H9 (cell line): ENCODE measurements around the gene POLD3. TPM values are rescaled to one million over a fixed set of nuclear protein-coding genes. Genes with fewer than 3 reads are reported as not detected.

Experiments used
- DNase-seq: peaks from one replicate; pipeline ENCODE4 v3.0.0-alpha.2; 2017
- H2AFZ ChIP-seq: one replicate; pipeline ENCODE4 v1.6.1; 2013; ENCODE audit warnings: mild to moderate bottlenecking, low read length, control low read depth, moderate library complexity
- H2AK5ac ChIP-seq: 2 replicates; pipeline ENCODE4 v1.6.1; 2013; ENCODE audit warnings: low read length, control low read depth, mixed read lengths; ENCODE audit not compliant: insufficient read length
- H2BK120ac ChIP-seq: one replicate; pipeline ENCODE4 v1.6.1; 2013; ENCODE audit warnings: low read depth, mild to moderate bottlenecking, low read length, control low read depth, inconsistent platforms; ENCODE audit not compliant: poor library complexity, severe bottlenecking
- H2BK12ac ChIP-seq: 2 replicates; pipeline ENCODE4 v1.6.1; 2013; ENCODE audit warnings: low read length, control low read depth, mixed read lengths, low read depth; ENCODE audit not compliant: insufficient read length
- H2BK15ac ChIP-seq: 2 replicates; pipeline ENCODE4 v1.6.1; 2013; ENCODE audit warnings: low read depth, low read length, control low read depth
- H2BK20ac ChIP-seq: one replicate; pipeline ENCODE4 v1.6.1; 2013; ENCODE audit warnings: low read depth, mild to moderate bottlenecking, low read length, control low read depth, inconsistent platforms; ENCODE audit not compliant: poor library complexity, severe bottlenecking
- H2BK5ac ChIP-seq: 2 replicates; pipeline ENCODE4 v1.6.1; 2013; ENCODE audit warnings: low read length, control low read depth, mixed read lengths; ENCODE audit not compliant: insufficient read length
- H3K14ac ChIP-seq: 2 replicates; pipeline ENCODE4 v1.6.1; 2013; ENCODE audit warnings: low read length, control low read depth; ENCODE audit not compliant: insufficient read depth
- H3K18ac ChIP-seq: 2 replicates; pipeline ENCODE4 v1.6.1; 2013; ENCODE audit warnings: low read depth, mild to moderate bottlenecking, mixed read lengths, low read length, control low read depth; ENCODE audit not compliant: insufficient read length
- H3K23ac ChIP-seq: 2 replicates; pipeline ENCODE4 v1.6.1; 2013; ENCODE audit warnings: low read length, control low read depth, mixed read lengths, low read depth; ENCODE audit not compliant: insufficient read length
- H3K23me2 ChIP-seq: 2 replicates; pipeline ENCODE4 v1.6.1; 2013; ENCODE audit warnings: low read depth, mild to moderate bottlenecking, mixed read lengths, low read length, control low read depth; ENCODE audit not compliant: insufficient read length, poor library complexity, severe bottlenecking
- H3K27ac ChIP-seq: 2 replicates; pipeline ENCODE4 v1.5.1; 2013; ENCODE audit warnings: low read length, control low read depth, mixed read lengths, low read depth; ENCODE audit not compliant: insufficient read length
- H3K27me3 ChIP-seq: 2 replicates; pipeline ENCODE4 v1.6.1; 2013; ENCODE audit warnings: low read length, control low read depth, inconsistent platforms; ENCODE audit not compliant: insufficient read depth
- H3K4ac ChIP-seq: 2 replicates; pipeline ENCODE4 v1.6.1; 2013; ENCODE audit warnings: low read depth, mild to moderate bottlenecking, control low read depth, inconsistent platforms, low read length, moderate library complexity
- H3K4me1 ChIP-seq: 2 replicates; pipeline ENCODE4 v1.6.1; 2013; ENCODE audit warnings: low read length, control low read depth, inconsistent platforms; ENCODE audit not compliant: insufficient read depth
- H3K4me2 ChIP-seq: 2 replicates; pipeline ENCODE4 v1.6.1; 2013; ENCODE audit warnings: low read length, control low read depth, mixed read lengths; ENCODE audit not compliant: insufficient read length, insufficient read depth
- H3K56ac ChIP-seq: 2 replicates; pipeline ENCODE4 v1.6.1; 2013; ENCODE audit warnings: low read depth, mild to moderate bottlenecking, mixed read lengths, low read length, control low read depth; ENCODE audit not compliant: insufficient read length
- H3K79me1 ChIP-seq: 2 replicates; pipeline ENCODE4 v1.6.1; 2013; ENCODE audit warnings: low read depth, mild to moderate bottlenecking, moderate library complexity, low read length, control low read depth, inconsistent platforms; ENCODE audit not compliant: insufficient read depth, poor library complexity, severe bottlenecking
- H3K79me2 ChIP-seq: 2 replicates; pipeline ENCODE4 v1.6.1; 2013; ENCODE audit warnings: low read length, control low read depth, inconsistent platforms; ENCODE audit not compliant: insufficient read depth
- H3K9ac ChIP-seq: 2 replicates; pipeline ENCODE4 v1.6.1; 2013; ENCODE audit warnings: low read length, control low read depth, mixed read lengths; ENCODE audit not compliant: insufficient read length; ENCODE audit errors: extremely low read depth
- H3K9me3 ChIP-seq: one replicate; pipeline ENCODE4 v1.6.1; 2013; ENCODE audit warnings: low read depth, low read length, inconsistent platforms; ENCODE audit not compliant: control insufficient read depth
- H3T11ph ChIP-seq: one replicate; pipeline ENCODE4 v1.6.1; 2013; ENCODE audit warnings: mild to moderate bottlenecking, low read length, control low read depth, inconsistent platforms
- H4K20me1 ChIP-seq: one replicate; pipeline ENCODE4 v1.6.1; 2013; ENCODE audit not compliant: control insufficient read depth, insufficient read length, insufficient read depth
- H4K5ac ChIP-seq: 2 replicates; pipeline ENCODE4 v1.6.1; 2013; ENCODE audit warnings: low read depth, mild to moderate bottlenecking, mixed read lengths, low read length, control low read depth; ENCODE audit not compliant: insufficient read length
- H4K8ac ChIP-seq: replicated peaks from 2 replicates; pipeline ENCODE4 v1.6.1; 2013; ENCODE audit warnings: low read length, control low read depth, mixed read lengths, low read depth; ENCODE audit not compliant: insufficient read length
- H4K91ac ChIP-seq: 2 replicates; pipeline ENCODE4 v1.6.1; 2013; ENCODE audit warnings: low read depth, mild to moderate bottlenecking, moderate library complexity, mixed read lengths, low read length, control low read depth; ENCODE audit not compliant: insufficient read length
- H3K27ac Mint-ChIP-seq, 3 experiments: 2 replicates in 2 of 3; 3 replicates in 1 of 3; pipeline ENCODE4 v1.8.0; 2020 to 2021; ENCODE audit warnings: mixed read lengths in 3 of 3, mild to moderate bottlenecking in 1 of 3, moderate library complexity in 1 of 3
- H3K27me3 Mint-ChIP-seq: 2 replicates; pipeline ENCODE4 v1.8.0; 2021; ENCODE audit warnings: low read depth, mild to moderate bottlenecking, moderate library complexity, mixed read lengths
- H3K36me3 Mint-ChIP-seq, 3 experiments: 2 replicates in 2 of 3; 3 replicates in 1 of 3; pipeline ENCODE4 v1.8.0; 2020 to 2021; ENCODE audit warnings: low read depth in 3 of 3, mixed read lengths in 3 of 3; ENCODE audit not compliant: insufficient read depth in 1 of 3
- H3K4me1 Mint-ChIP-seq, 2 experiments: 2 replicates each; pipeline ENCODE4 v1.8.0; 2020; ENCODE audit warnings: mixed read lengths in 2 of 2
- H3K4me3 Mint-ChIP-seq, 2 experiments: 2 replicates in 1 of 2; 3 replicates in 1 of 2; pipeline ENCODE4 v1.8.0; 2020 to 2021; ENCODE audit warnings: mild to moderate bottlenecking in 2 of 2, mixed read lengths in 2 of 2, moderate library complexity in 1 of 2
- H3K9me3 Mint-ChIP-seq, 2 experiments: 2 replicates in 1 of 2; 3 replicates in 1 of 2; pipeline ENCODE4 v1.8.0; 2020; ENCODE audit warnings: mild to moderate bottlenecking in 2 of 2, mixed read lengths in 2 of 2, moderate library complexity in 1 of 2
- WGBS: extraction: QIAGEN DNeasy Blood & Tissue Kit; methylation state at CpG from one replicate; pipeline ENCODE4 v1.1.7; 2013; ENCODE audit warnings: missing lambda C conversion rate, low lambda C conversion rate, mixed read lengths; ENCODE audit not compliant: insufficient read length; ENCODE audit errors: extremely low coverage; 5-methylcytosine and 5-hydroxymethylcytosine counted together
- total RNA-seq: library from RNA; stranded (reverse); gene quantifications from 2 replicates; pipeline ENCODE4 v1.2.1, GENCODE V29; 2021
- TF ChIP-seq, protein P1 (sequence below): fragments of 200-600 bp; sonication (generic); conservative IDR thresholded peaks from 3 replicates; pipeline ENCODE4 v1.8.0; 2021; ENCODE audit warnings: antibody characterized with exemption, mild to moderate bottlenecking

The POLD3 gene
- total RNA-seq, 1 experiment from 2014 or later: 34.1 TPM

DNA sequence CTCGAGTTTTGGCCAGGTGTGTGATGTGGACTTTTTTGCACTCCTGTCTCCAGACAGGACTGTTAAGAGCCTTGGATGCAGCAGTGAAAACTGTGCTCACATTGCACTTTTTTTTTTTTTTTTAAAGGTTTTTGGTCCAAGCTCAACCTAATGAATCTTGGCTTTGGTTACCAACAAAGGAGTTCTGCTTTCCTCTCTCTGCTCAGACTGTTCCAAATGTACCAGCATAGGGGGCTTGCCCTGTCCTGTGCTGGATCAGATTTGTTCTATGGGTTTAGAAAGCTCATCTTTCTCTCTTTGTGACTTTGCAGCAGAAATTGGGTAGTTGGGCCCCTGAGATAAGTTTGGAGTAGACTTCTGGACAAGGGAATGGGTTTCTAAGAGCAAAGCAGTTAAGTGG is 45.3 kb downstream of the POLD3 start:
- H2BK5ac ChIP-seq: no peak overlapping the region
- H3K9me3 ChIP-seq: no peaks in the 10 kb centered on the region
- H4K5ac ChIP-seq: no peak overlapping the region
- no peak overlapping the region for H3K56ac ChIP-seq
- H3K23ac ChIP-seq: no peak overlapping the region
- no peaks in the 10 kb centered on the region for H3K27me3 ChIP-seq
- WGBS: no CpG with 5 or more reads among the region's 1 CpG
- no peak overlapping the region for H2AFZ ChIP-seq
- no peak overlapping the region for H3K18ac ChIP-seq
- no peak overlapping the region for H4K91ac ChIP-seq
- H3K4ac ChIP-seq: no peak overlapping the region
- H2AK5ac ChIP-seq: no peak overlapping the region
- no peaks in the 10 kb centered on the region for H3K27me3 Mint-ChIP-seq
- H3K36me3 Mint-ChIP-seq: peaks cover 10 to 60% (median 40%) of the 10 kb centered on the region in 3 experiments
- H4K20me1 ChIP-seq: no peaks in the 10 kb centered on the region
- H3K4me1 Mint-ChIP-seq: no peaks in the 10 kb centered on the region
- H3K9me3 Mint-ChIP-seq: no peaks in the 10 kb centered on the region
- H3K27ac ChIP-seq: no peak overlapping the region
- H2BK20ac ChIP-seq: no peak overlapping the region
- H3T11ph ChIP-seq: no peak overlapping the region
- no peak overlapping the region for H3K4me2 ChIP-seq
- TF ChIP-seq, protein P1, sequence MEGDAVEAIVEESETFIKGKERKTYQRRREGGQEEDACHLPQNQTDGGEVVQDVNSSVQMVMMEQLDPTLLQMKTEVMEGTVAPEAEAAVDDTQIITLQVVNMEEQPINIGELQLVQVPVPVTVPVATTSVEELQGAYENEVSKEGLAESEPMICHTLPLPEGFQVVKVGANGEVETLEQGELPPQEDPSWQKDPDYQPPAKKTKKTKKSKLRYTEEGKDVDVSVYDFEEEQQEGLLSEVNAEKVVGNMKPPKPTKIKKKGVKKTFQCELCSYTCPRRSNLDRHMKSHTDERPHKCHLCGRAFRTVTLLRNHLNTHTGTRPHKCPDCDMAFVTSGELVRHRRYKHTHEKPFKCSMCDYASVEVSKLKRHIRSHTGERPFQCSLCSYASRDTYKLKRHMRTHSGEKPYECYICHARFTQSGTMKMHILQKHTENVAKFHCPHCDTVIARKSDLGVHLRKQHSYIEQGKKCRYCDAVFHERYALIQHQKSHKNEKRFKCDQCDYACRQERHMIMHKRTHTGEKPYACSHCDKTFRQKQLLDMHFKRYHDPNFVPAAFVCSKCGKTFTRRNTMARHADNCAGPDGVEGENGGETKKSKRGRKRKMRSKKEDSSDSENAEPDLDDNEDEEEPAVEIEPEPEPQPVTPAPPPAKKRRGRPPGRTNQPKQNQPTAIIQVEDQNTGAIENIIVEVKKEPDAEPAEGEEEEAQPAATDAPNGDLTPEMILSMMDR: no peak
- H3K4me3 Mint-ChIP-seq: no peak overlapping the region
- no peak for DNase-seq
- no peaks in the 10 kb centered on the region for H3K23me2 ChIP-seq
- no peak overlapping the region for H3K14ac ChIP-seq
- H2BK120ac ChIP-seq: no peak overlapping the region
- H3K27ac Mint-ChIP-seq: no peak overlapping the region
- no peaks in the 10 kb centered on the region for H3K79me1 ChIP-seq
- H3K9ac ChIP-seq: no peak overlapping the region
- no peak overlapping the region for H2BK15ac ChIP-seq
- H3K4me1 ChIP-seq: no peaks in the 10 kb centered on the region
- H4K8ac ChIP-seq: no peak overlapping the region
- H3K79me2 ChIP-seq: no peaks in the 10 kb centered on the region
- H2BK12ac ChIP-seq: no peak overlapping the region
